HS-27A (cell line): ENCODE measurements around the gene DLG5.

ENCODE experiments used
- DNase-seq: peaks from one replicate; pipeline ENCODE4 v3.0.0-alpha.2; 2012; ENCODE audit warnings: low read depth, missing footprints

DLG5 gene

DNA sequence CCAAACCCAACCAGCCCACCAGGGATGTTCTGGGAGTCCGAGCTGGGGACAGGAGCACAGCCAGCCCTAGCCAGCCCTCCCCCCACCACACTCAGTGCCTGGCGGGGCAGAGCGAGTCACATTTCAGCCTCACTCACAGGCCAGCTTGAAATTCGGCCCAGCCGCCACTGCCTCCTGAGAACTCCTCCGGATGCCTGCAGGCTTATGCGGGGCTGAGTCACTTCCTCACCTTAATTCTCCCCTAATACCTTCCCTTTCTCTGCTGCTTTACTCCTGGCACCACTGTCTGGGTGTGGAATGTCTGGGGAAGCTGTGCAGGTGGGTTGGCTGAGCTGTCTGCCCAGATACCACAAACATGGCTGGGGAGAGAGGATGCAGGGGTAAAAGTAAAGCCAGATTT, 22.6 kb upstream of the DLG5 start:
- no peak for DNase-seq

DNA sequence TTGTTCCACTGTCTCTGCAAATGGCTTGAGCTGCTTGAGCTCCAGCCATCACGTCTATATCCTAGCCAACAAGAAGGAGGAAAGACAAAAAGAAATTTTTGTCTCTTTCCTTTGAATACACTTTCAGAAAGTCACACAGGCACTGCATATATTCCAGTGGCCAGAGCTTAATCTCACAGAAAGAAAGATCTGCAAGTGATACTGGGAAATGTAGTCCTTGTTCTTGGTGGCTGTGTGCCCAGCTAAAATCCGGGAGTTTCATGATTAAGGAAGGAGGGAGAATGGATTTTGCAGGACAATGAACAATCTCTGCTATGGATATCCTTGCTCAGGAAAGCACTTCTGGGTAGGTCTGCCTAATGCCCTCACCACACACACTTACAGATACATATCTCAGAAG, 19.5 kb upstream of the DLG5 start:
- no peak for DNase-seq

DNA sequence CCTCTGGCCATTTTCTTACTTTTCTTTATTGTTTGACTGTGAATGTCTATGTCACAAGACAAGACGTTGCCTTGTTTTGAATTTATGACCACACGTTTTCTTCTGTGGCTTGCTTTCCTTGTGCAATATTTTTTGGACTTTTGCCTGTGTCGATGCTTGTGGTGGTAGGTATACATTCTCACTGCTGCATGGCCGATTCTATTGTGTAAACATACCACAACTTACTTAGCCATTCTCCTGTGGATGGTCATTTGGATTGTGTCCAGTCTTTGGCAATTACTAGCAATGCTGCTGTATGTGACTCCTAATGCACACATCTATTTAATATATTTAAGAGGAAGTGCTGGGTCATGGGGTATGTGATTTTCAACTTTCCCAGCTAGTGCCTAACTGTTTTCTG, 18.0 kb upstream of the DLG5 start:
- DNase-seq: no peak

DNA sequence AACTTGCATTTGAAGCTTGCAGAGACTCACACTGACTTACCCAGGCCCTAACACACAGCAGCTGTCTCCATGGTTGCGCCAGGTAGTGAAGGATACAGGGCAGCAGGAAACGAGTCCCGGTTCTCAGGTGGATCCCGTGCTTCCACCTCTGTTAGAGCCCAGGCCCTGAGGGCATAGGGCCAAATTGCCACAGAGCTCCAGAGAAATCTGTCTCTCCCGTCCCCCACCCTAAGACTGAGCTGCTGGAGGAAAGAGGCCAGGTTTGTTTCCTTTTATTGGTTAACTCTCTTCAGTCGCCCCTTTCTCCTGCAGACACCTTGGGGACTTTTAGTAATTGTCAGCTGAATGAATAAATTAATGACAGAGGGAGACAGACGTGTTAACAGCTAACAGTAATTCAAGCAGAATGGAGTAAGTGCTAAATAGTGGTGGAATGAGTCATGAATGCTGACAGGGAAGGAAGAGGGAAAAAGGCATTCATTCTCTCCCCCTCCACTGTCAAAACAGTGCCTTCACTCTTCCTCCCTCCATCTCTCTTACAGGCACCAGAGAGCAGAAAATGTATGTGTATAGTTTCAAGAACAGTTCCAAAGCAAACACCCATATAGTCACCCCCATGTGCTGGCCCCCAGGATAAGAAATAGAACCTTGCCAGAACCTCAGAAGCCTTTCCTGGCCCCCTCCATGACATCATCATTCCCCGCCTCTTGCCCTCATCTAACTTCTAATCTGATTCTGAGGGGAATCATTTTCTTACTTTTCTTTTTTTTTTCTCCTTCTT, 16.8 kb upstream of the DLG5 start:
- DNase-seq: no peak

GRCh38 chr10:77941790-77942189, 15.2 kb upstream of the DLG5 start:
- no peak for DNase-seq

DNA sequence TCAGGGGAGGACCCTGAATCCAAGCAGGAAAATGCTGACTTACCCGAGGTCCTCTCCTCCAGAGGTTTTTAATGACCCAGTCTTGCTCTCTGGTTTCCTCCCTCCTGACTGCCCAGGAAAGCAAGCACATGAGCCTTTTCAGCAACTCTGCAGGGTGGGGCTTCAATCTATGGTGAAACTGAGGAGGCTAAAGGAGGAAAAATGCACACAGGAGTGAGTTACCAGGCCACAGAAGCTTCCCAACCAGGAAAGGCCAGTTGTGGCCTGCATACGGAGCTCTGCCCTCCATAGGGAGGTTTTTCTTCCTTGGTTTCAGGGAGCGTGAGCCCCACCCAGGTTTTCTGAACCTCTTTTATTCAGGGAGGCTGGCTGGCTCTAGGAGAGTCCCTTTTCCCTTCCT, 14.1 kb upstream of the DLG5 start:
- DNase-seq: no peak

- DNase-seq: no peak
Measured at GRCh38 chr10:77940225-77940624, 13.7 kb upstream of the DLG5 start.

GRCh38 chr10:77939561-77940001, 13.0 kb upstream of the DLG5 start:
- DNase-seq: no peak

GRCh38 chr10:77936697-77937567, 10.4 kb upstream of the DLG5 start:
- no peak for DNase-seq

DNA sequence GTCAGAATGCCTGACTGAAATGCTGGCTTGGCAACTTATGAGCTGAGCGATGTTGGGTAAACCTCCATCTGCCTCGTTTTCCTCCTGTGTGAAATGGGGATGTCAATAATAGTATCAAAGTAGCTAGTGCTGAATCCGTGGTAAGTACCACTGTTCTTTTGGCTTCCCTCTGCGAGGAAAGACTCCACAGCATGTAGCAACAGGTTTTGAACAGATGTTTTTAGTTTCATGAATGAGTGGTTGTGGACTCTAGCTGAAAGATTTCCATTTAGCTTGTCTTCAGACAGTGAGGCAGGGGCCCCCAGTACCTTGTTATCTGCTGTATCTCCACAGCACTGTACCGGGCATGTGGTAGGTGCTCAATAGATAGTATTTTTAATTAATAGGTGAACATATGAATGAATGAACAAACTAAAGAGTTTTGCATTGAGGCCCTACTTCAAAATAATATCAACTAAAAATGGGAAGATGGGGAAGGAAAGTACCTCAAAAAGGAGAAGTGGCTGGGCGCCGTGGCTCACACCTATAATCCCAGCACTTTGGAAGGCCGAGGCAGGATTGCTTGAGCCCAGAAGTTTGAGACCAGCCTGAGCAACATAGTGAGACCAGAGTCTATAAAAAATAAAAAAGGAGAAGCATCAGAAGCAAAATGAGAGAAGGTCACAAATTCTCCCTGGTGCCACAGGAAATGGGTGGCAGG, 5.6 kb upstream of the DLG5 start:
- DNase-seq: no peak

DNA sequence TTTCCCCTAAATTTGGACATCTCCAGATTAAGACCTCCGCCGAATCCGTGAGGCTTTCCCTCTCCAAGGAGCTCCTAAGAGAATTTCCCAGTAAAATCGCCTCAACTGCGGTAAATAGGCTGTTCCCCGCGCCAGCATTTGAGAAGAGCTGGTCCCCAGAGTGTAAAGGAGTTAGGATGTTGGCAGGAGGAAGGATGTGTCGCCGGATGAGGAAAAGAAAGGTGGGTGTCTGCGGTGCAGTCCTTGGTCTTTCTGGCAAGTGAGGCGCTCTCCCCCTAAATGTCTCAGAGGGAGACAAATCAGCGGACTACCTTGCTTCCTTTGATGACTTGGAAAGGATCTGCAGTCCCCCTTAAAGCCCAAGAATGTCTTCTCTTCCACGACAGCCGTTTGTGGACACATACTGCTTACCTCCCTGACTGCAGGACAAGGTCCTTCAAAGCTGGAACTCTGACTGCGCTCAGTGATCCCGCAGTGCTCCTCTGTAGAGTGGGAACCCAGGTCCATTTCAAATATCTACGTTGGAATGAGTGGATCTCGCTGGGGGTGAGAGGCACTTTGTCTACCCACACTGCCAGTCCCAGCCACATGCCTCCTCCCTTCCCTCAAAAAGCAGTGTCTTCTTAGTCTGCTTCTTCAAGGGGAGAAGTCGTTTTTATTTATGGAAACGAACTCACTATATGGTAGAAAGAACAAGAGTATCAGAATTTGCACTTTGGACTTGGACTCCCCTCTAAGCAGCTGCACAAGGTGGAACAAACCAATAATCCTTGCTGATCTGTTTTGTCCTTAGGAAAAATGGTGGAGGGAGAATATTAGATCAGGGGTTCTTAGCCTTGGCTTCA, 1.1 kb upstream of the DLG5 start:
- no peak for DNase-seq

- DNase-seq: no peak
Measured at GRCh38 chr10:77925795-77926565, 575 bp downstream of the DLG5 start.

GRCh38 chr10:77925410-77925794, 1.2 kb downstream of the DLG5 start:
- no peak for DNase-seq

- no peak for DNase-seq
Measured at GRCh38 chr10:77922566-77923179, 3.9 kb downstream of the DLG5 start.

- DNase-seq: no peak
Measured at GRCh38 chr10:77922055-77922454, 4.5 kb downstream of the DLG5 start.

DNA sequence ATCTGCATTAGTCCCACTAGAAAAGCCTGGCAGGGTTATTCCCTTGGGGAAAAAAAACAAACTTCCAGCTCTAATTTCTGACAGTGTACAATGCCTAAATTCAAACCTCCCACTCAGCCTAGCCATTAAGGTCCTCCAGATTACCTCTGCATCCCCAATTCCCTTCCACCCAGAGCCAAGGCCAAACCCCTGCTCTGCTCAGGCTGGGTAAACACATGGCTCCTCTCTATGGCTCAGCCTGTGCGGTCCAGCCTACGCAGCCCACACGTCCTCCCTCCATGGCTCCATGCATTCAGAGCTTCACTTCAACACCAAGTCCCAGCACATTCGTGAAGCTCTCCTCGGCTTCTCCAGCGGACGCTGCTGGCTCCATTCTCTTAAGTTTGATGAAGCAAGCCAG, 5.2 kb downstream of the DLG5 start:
- no peak for DNase-seq

DNA sequence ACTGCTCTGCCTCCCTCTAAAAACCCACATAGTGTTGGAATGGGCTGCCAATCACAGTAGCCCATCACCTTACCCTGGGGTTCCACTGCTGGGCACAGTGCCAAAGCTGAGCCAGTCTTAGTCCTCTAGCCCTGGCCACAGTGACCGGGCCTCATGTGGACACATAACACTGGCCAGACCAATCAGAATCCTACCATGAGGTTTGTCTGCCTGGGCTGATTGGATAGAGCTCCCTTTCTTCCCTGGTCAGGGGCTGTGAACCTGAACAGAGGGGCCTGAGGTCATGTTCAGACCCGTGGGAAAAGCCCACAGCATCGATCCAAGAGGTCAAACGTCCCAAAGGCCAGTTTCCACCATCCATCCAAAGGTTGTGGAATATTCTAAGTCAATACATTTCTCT, 6.1 kb downstream of the DLG5 start:
- DNase-seq: no peak

- no peak for DNase-seq
Measured at GRCh38 chr10:77919713-77920108, 6.8 kb downstream of the DLG5 start.

GRCh38 chr10:77915319-77916105, 11.0 kb downstream of the DLG5 start:
- DNase-seq: no peak

DNA sequence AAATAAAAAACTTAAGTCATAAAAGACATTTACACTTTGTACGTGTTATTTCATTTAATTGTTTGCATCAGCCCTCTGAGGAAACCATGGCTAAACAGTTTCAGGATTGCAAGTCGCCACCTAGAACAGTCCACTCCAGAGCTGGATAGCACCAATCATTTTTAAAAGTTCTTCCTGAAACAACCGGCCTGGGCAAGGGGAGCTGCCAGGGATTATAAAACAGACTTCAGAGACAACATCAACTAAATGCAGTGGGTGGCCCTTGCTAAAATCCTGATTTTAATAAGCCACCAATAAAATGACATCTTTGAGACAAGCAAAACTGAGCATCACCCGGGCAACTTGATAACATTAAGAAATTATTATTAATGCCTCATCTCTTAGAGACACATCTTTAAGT, 13.5 kb downstream of the DLG5 start:
- no peak for DNase-seq
